HG03139 (cell line): ENCODE results near the gene FARS2.
"Not testable (repeated sequence)": the region's sequence is repeated elsewhere in the genome, so short reads cannot be mapped to it uniquely, and the experiment has no call there.

ENCODE experiments used
- ATAC-seq: cut with Tn5 transposase; IDR thresholded peaks from one replicate; pipeline ENCODE4 v1.9.1; 2021; ENCODE audit not compliant: unreplicated experiment

The FARS2 gene

GRCh38 chr6:5656695-5657094, 395.4 kb downstream of the FARS2 start:
- ATAC-seq = not testable (repeated sequence)

DNA sequence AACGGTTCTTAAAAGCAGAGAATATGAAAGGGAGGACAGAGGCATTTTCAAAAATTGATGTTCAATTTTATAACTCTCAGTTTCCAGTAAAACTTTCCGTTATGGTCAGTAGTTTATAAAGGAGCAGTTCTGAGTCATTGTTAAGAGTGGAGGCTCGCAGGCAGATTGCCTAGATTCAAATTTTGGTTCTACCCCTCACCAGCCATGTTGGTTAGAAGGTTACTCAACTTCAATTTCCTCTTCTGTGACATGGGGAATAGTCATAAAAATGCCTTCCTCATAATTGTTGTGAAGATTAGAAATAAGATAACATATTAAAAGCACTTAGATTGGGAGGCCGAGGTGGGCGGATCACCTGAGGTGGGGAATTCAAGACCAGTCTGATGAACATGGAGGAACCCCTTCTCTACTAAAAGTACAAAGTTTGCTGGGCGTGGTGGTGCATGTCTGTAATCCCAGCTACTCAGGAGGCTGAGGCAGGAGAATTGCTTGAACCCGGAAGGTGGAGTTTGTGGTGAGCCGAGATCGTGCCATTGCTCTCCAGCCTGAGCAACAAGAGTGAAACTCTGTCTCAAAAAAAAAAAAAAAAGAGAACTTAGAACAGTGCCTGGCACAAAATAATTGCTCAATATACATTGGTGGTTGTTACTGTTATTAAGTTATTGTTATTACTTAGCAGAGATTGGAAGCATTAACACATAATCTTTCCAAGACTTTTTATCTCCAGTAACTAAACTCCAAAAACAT, 396.5 kb downstream of the FARS2 start:
- no peak for ATAC-seq

DNA sequence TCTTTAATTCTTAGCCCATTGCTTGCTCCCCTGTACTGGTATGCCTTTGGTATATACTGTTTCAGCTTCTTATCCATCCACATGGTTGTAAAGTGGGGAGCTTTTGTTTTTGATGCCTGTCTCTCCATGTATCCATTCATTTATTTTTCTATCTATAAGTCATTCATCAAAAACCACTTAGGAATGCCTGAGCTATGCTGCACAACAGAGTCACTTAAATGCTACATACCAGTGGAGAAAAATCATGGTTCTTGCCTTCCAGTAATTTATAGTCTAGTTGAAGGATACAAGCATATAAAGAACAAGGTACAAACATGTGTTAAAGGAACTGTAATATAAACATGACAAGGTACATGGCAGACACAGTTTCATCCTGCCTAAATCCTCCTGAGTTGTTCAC, 398.2 kb downstream of the FARS2 start:
- no peak for ATAC-seq

- no peak for ATAC-seq
Measured at GRCh38 chr6:5660772-5661171, 399.5 kb downstream of the FARS2 start.

DNA sequence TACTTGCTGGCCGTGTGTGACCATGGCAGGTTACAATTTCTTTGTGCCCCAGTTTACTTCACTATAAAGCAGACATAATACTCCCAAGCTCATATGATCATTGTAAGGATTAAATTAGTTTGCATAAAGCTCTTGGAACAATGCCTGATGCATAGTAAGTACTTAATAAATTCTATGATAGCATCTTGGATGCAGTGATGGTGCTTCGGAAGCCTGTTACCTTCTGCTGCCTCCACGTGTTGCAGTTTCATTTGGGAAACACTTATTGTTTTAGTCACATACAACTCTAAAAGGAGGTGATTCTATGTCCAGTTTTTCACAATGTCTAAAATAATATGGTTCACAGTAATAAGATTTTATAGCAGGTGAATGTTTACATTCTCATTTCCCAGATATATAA, 401.5 kb downstream of the FARS2 start:
- no peak for ATAC-seq

- no peak for ATAC-seq
Measured at GRCh38 chr6:5663259-5663658, 401.9 kb downstream of the FARS2 start.

- ATAC-seq = no peak
Measured at GRCh38 chr6:5663739-5664138, 402.4 kb downstream of the FARS2 start.

DNA sequence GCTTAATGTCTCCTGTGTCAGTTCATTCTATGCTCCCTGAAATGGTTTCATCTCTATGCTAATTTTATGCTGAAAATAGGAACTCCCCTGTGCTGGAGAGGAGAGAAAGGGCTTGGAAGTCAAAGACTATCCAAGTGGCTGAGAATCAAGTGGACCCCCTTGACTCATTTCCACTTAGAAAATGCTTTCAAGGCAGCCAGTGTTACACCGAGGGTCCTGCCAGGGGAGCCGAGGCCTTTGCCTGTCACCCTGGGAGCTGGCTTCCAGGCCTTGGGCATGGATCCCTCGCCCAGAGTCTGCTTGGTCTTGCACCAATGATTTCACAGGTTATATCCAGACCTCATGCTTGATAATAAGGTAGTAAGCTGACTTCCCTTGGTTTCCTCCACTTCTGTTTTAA, 402.8 kb downstream of the FARS2 start:
- no peak for ATAC-seq

GRCh38 chr6:5665173-5665572, 403.9 kb downstream of the FARS2 start:
- peak; percentile 57 for ATAC-seq

DNA sequence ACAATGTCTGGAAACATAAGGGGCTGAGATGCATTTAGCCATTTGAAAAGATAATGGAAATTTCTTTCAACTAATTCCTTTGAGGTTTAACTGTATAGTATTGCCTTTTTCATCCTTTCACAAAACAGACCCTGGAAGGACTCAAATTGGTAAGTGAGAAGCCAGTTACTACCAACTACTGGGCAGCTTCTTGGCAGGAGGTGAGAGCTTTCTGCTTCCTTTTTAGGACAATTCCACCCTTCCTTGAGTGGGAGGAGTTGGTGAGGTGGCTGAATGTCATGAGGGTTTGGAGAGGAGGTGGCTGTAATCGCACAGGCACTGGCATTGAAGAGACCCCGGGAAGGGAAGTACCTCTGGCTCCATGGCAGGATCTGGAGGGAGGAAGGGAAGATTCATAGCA, 404.4 kb downstream of the FARS2 start:
- ATAC-seq = no peak

DNA sequence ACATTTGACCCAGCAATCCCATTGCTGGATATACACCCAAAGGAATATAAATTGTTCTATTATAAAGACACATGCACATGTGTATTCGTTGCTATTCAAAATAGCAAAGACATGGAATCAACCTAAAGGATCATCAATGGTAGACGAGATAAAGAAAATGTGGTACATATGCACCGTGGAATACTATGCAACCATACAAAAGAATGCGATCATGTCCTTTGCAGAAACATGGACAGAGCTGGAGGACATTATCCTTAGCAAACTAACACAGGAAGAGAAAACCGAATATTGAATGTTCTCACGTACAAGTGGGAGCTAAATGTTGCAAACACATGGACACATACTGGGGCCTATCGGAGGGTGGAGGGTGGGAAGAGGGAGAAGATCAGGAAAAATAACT, 405.4 kb downstream of the FARS2 start:
- ATAC-seq = no peak

DNA sequence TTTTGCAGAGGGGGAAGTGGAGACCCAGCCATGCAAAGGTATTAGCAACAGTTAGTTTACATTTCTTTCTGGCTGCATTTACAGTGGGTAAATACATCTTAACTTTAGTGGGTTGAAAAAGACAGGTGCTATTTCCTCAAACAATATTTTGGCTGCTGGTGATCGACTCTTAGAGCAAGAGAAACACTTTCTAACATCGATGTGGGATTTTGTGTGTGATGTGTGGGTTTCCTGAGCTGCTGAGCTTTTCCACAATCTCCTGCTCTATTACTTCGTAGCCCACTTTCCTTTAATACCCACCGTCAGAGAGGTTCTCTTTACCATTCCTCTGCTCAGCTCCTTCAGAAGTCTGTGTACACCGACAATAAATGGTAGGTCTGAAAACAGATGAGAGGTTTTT, 406.4 kb downstream of the FARS2 start:
- ATAC-seq = no peak

GRCh38 chr6:5670381-5670780, 409.1 kb downstream of the FARS2 start:
- no peak for ATAC-seq

- ATAC-seq = peak; percentile 58
Measured at GRCh38 chr6:5670811-5671561, 409.7 kb downstream of the FARS2 start.

- no peak for ATAC-seq
Measured at GRCh38 chr6:5671601-5672559, 410.6 kb downstream of the FARS2 start.

- no peak for ATAC-seq
Measured at GRCh38 chr6:5672581-5673011, 411.3 kb downstream of the FARS2 start.

GRCh38 chr6:5673019-5673790, 411.9 kb downstream of the FARS2 start:
- ATAC-seq = no peak

- ATAC-seq = no peak
Measured at GRCh38 chr6:5674141-5674540, 412.8 kb downstream of the FARS2 start.

GRCh38 chr6:5674721-5675120, 413.4 kb downstream of the FARS2 start:
- ATAC-seq = no peak

GRCh38 chr6:5676701-5677100, 415.4 kb downstream of the FARS2 start:
- no peak for ATAC-seq
